ENCODE data around the gene CHMP1B.

The CHMP1B gene

GRCh38 chr18:11821208-11821607, 30.0 kb upstream of the CHMP1B start:
- DNase-seq (ENCODE audit: low read depth), result no peak
- TF ChIP-seq CTCF (IDR thresholded peaks at IDR 0.05; ENCODE audit: control insufficient read depth, extremely low read depth, insufficient read depth), result no peak
- H3K4me3 ChIP-seq (ENCODE audit: low read depth, low read length), result no peak overlapping the region

DNA sequence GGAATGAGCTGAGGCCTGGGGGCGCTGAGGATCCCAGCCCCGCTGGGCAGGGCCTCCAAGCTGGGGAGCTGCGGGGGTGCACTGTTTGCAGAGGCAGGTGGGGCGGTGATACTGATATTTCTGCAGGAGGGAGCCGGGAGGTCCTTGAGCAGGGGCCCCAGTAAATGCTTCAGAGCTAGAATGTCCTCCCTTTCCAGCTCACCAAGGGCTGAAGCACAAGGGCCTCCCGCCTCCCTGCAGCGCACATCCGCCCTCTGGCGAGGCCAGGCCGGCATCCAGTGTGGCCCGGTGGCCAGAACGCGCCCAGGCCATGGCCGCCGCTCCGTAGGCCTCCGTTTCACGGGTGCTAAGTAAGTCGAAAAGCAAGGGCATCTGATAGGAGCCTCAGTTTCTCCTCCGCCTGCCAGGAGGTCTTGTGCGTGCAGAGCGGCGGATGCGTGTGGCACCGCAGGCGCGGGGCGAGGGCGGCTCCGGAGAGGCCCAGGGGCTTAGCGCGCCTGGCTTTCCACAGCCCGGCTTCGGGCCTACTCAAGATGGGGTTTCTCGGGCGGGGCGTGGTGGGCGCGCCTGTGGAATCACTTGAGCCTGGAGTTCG, 29.5 kb upstream of the CHMP1B start:
- TF ChIP-seq CTCF (IDR thresholded peaks at IDR 0.05; ENCODE audit: control insufficient read depth, extremely low read depth, insufficient read depth), result no peak
- no peak for DNase-seq (ENCODE audit: low read depth)
- no peak overlapping the region for H3K4me3 ChIP-seq (ENCODE audit: low read depth, low read length)

- no peak overlapping the region for H3K4me3 ChIP-seq (ENCODE audit: low read depth, low read length)
- DNase-seq (ENCODE audit: low read depth), result no peak
- no peak for TF ChIP-seq CTCF (IDR thresholded peaks at IDR 0.05; ENCODE audit: control insufficient read depth, extremely low read depth, insufficient read depth)
Measured at GRCh38 chr18:11823545-11823944, 27.7 kb upstream of the CHMP1B start.

GRCh38 chr18:11826836-11827235, 24.4 kb upstream of the CHMP1B start:
- no peak overlapping the region for H3K4me3 ChIP-seq (ENCODE audit: low read depth, low read length)
- TF ChIP-seq CTCF (IDR thresholded peaks at IDR 0.05; ENCODE audit: control insufficient read depth, extremely low read depth, insufficient read depth), result no peak
- no peak for DNase-seq (ENCODE audit: low read depth)

GRCh38 chr18:11828786-11829432, 22.3 kb upstream of the CHMP1B start:
- TF ChIP-seq CTCF (IDR thresholded peaks at IDR 0.05; ENCODE audit: control insufficient read depth, extremely low read depth, insufficient read depth), result no peak
- no peak overlapping the region for H3K4me3 ChIP-seq (ENCODE audit: low read depth, low read length)
- DNase-seq (ENCODE audit: low read depth), result no peak

GRCh38 chr18:11830585-11830984, 20.6 kb upstream of the CHMP1B start:
- H3K4me3 ChIP-seq (ENCODE audit: low read depth, low read length), result no peak overlapping the region
- no peak for DNase-seq (ENCODE audit: low read depth)
- TF ChIP-seq CTCF (IDR thresholded peaks at IDR 0.05; ENCODE audit: control insufficient read depth, extremely low read depth, insufficient read depth), result no peak

DNA sequence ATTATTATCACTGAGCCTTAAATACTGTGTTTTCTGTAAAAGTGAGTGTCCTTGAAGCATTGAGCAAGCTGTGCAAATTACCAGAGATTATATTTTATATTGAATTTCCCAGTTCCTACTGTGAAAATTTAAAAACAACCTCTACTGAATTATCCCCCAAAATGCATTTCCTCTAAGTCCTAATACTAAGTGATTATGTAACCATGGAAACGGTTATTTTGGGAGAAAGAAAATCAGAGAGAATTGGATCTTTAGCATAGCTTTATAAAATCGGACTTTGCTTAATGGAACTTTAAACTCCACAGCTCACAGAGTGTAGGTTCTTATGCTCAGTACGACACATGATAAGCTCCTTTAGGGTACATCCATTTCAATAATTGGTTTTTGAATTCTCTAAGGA, 19.3 kb upstream of the CHMP1B start:
- H3K4me3 ChIP-seq (ENCODE audit: low read depth, low read length), result no peak overlapping the region
- DNase-seq (ENCODE audit: low read depth), result no peak
- TF ChIP-seq CTCF (IDR thresholded peaks at IDR 0.05; ENCODE audit: control insufficient read depth, extremely low read depth, insufficient read depth), result no peak
